ENCODE measurements around the gene IFNK.

The IFNK gene

GRCh38 chr9:27519466-27520465 is 4.3 kb upstream of the IFNK start:
- H3K4me3 ChIP-seq (ENCODE audit: low read depth, low read length) = no peak overlapping the region
- no peak for TF ChIP-seq CTCF (IDR thresholded peaks at IDR 0.05; ENCODE audit: low read depth, low read length, missing control alignments)
- no peak for DNase-seq (ENCODE audit: low read depth)

- no peak for TF ChIP-seq CTCF (IDR thresholded peaks at IDR 0.05; ENCODE audit: low read depth, low read length, missing control alignments)
- no peak overlapping the region for H3K4me3 ChIP-seq (ENCODE audit: low read depth, low read length)
- DNase-seq (ENCODE audit: low read depth) = no peak
Observed at GRCh38 chr9:27520986-27521385, 3.1 kb upstream of the IFNK start.

- TF ChIP-seq CTCF (IDR thresholded peaks at IDR 0.05; ENCODE audit: low read depth, low read length, missing control alignments) = no peak
- DNase-seq (ENCODE audit: low read depth) = no peak
- no peak overlapping the region for H3K4me3 ChIP-seq (ENCODE audit: low read depth, low read length)
Observed at GRCh38 chr9:27523141-27523540, 949 bp upstream of the IFNK start.

GRCh38 chr9:27527702-27528075 is 3.6 kb downstream of the IFNK start:
- H3K4me3 ChIP-seq (ENCODE audit: low read depth, low read length) = no peak overlapping the region
- TF ChIP-seq CTCF (IDR thresholded peaks at IDR 0.05; ENCODE audit: low read depth, low read length, missing control alignments) = no peak
- DNase-seq (ENCODE audit: low read depth) = no peak

- no peak for TF ChIP-seq CTCF (IDR thresholded peaks at IDR 0.05; ENCODE audit: low read depth, low read length, missing control alignments)
- H3K4me3 ChIP-seq (ENCODE audit: low read depth, low read length) = peak overlapping the region; percentile 72
- no peak for DNase-seq (ENCODE audit: low read depth)
Observed at GRCh38 chr9:27528076-27528885, 4.2 kb downstream of the IFNK start.

GRCh38 chr9:27528886-27529315 is 4.8 kb downstream of the IFNK start:
- H3K4me3 ChIP-seq (ENCODE audit: low read depth, low read length) = peak overlapping the region; percentile 72
- TF ChIP-seq CTCF (IDR thresholded peaks at IDR 0.05; ENCODE audit: low read depth, low read length, missing control alignments) = no peak
- no peak for DNase-seq (ENCODE audit: low read depth)

Measured in GM12864 (cell line).